ENCODE data around the gene IMPDH2.

DNA sequence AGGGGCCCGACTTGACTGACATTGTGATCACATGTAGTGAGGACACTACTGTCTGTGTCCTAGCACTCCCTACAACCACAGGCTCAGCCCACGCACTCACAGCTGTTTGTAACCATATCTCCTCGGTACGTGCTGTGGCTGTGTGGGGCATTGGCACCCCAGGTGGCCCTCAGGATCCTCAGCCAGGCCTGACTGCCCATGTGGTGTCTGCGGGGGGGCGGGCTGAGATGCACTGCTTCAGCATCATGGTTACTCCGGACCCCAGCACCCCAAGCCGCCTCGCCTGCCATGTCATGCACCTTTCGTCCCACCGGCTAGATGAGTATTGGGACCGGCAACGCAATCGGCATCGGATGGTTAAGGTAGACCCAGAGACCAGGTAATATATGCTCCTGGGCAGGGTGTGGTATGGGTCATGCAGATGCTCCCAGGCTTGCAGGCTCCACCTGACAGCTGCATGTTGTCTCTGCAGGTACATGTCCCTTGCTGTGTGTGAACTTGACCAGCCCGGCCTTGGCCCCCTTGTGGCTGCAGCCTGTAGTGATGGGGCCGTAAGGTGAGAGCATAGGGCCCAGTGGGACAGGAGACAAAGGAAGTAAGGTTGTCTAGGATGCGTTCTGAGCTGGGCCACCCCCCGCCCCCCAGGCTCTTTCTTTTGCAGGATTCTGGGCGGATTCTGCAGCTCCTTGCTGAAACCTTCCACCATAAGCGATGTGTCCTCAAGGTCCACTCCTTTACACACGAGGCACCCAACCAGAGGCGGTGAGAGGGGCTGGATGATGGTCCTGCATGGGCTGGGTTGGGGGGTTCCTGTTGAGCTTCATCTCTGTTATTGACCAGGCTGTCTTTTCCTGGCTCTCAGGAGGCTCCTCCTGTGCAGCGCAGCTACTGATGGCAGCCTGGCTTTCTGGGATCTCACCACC lies 15.2 kb downstream of the IMPDH2 start:
- TF ChIP-seq CTCF (IDR thresholded peaks at IDR 0.05) (peak; percentile 24 to 57 (median 38)), POLR2A (IDR thresholded peaks at IDR 0.05) (no peak)

All from testis (tissue), 2 donors.